ENCODE data around the gene TMEM44.
"Not testable (repeated sequence)": the region's sequence is repeated elsewhere in the genome, so short reads cannot be mapped to it uniquely, and the experiment has no call there.

TMEM44 gene

DNA sequence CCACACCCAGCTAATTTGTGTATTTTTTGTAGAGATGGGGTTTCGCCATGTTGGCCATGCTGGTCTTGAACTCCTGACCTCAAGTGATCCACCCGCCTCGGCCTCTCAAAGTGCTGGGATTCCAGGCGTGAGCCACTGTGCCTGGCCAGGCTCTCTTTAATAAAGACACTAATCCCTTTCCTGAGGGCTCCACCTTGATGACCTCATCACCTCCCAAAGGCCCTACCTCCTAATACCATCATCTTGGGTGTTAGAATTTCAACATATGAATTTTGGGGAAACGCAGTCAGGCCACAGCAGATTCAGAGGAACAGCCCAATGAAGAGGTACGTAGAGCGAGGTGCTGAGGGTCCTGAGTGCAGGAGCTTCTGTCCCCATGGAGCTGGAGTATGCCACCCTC lies 87.7 kb downstream of the TMEM44 start:
- not testable (repeated sequence) for H3K27me3 ChIP-seq (replicated peaks; ENCODE audit: control insufficient read depth, insufficient read depth, low read length, poor library complexity, severe bottlenecking); H3K36me3 ChIP-seq (ENCODE audit: control insufficient read depth, insufficient read depth, low read length); H3K4me3 ChIP-seq (ENCODE audit: insufficient read depth, low read depth, low read length, poor library complexity, severe bottlenecking); H3K27ac ChIP-seq (ENCODE audit: insufficient read depth, low read length, poor library complexity, severe bottlenecking); H3K9me3 ChIP-seq (ENCODE audit: control insufficient read depth, low read length); H3K4me1 ChIP-seq (ENCODE audit: control insufficient read depth, insufficient read depth, low read length, poor library complexity, severe bottlenecking); DNase-seq

DNA sequence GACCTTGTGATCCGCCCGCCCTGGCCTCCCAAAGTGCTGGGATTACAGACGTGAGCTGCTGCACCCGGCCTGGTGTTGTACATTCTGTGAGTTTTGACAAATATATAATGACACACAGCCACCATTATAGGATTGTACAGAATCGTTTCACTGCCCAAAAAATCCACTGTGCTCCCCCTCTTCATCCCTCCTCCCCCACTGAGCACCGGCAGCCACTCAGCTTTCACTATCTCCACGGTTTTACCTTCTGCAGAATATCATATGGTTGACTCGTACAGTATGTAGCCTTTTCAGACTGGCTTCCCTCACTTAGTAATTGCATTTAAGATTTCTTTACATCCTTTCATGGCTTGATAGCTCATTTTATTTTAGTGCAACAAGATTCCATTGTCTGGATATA lies 89.7 kb downstream of the TMEM44 start:
- Histone ChIP-seq H3K4me3 (ENCODE audit: insufficient read depth, low read depth, low read length, poor library complexity, severe bottlenecking) (no peak overlapping the region), H3K36me3 (ENCODE audit: control insufficient read depth, insufficient read depth, low read length) (no peaks in the 10 kb centered on the region), H3K9me3 (ENCODE audit: control insufficient read depth, low read length) (no peaks in the 10 kb centered on the region), H3K27ac (ENCODE audit: insufficient read depth, low read length, poor library complexity, severe bottlenecking) (no peak overlapping the region), H3K27me3 (replicated peaks; ENCODE audit: control insufficient read depth, insufficient read depth, low read length, poor library complexity, severe bottlenecking) (no peaks in the 10 kb centered on the region), H3K4me1 (ENCODE audit: control insufficient read depth, insufficient read depth, low read length, poor library complexity, severe bottlenecking) (no peaks in the 10 kb centered on the region)
- no peak for DNase-seq

DNA sequence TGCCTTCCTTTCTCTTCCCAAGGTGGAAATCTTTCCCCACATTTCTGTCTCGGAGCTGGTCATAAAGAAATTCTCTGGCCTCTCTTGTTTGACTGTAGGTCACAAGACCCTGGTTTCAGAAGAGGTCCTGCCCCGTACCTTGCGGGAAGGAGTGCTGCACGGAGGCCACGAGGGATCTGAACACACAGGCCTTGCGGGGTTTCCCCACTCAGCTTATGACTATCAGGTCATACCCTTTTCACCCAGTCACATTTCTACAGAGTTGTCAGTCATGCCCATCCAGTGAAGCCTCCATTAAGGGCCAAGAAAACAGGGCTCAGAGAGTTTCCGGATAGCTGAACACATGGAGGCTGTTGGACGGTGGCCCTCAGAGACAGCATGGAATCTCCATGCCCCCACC lies 91.7 kb downstream of the TMEM44 start:
- no peaks in the 10 kb centered on the region for H3K9me3 ChIP-seq (ENCODE audit: control insufficient read depth, low read length)
- H3K36me3 ChIP-seq (ENCODE audit: control insufficient read depth, insufficient read depth, low read length) = no peaks in the 10 kb centered on the region
- H3K4me1 ChIP-seq (ENCODE audit: control insufficient read depth, insufficient read depth, low read length, poor library complexity, severe bottlenecking) = no peaks in the 10 kb centered on the region
- no peak overlapping the region for H3K4me3 ChIP-seq (ENCODE audit: insufficient read depth, low read depth, low read length, poor library complexity, severe bottlenecking)
- H3K27ac ChIP-seq (ENCODE audit: insufficient read depth, low read length, poor library complexity, severe bottlenecking) = no peak overlapping the region
- H3K27me3 ChIP-seq (replicated peaks; ENCODE audit: control insufficient read depth, insufficient read depth, low read length, poor library complexity, severe bottlenecking) = no peaks in the 10 kb centered on the region
- no peak for DNase-seq

DNA sequence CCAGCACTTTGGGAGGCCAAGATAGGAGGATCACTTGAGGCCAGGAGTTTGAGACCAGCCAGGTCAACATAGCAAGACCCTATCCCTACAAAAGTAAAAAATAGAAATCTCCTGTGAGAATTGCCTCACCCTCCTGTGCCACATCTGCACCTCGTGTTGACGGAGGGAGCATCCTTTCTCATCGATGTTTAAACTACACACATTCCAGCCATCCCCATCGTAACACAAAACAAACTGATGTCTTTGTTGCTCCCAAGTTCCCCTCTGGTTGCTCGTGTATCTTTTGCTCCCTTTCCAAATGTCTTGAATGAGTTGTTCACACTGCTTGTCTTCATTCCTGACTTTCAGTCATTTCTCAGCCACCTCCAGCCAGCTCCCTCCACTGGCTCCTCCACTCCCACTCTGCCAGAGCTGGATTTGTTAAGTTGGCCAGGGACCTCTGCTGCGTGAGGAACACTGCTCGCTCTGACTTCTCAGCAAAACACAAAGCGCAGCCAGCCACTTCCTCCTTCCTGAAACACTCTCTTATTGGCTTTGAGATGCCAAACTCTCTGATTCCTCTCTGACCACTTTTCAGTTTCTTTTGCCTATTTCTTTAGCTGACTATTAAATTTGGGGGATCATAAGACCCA lies 92.8 kb downstream of the TMEM44 start:
- no peak overlapping the region for H3K4me3 ChIP-seq (ENCODE audit: insufficient read depth, low read depth, low read length, poor library complexity, severe bottlenecking)
- no peaks in the 10 kb centered on the region for H3K36me3 ChIP-seq (ENCODE audit: control insufficient read depth, insufficient read depth, low read length)
- H3K4me1 ChIP-seq (ENCODE audit: control insufficient read depth, insufficient read depth, low read length, poor library complexity, severe bottlenecking) = no peaks in the 10 kb centered on the region
- DNase-seq = no peak
- no peaks in the 10 kb centered on the region for H3K27me3 ChIP-seq (replicated peaks; ENCODE audit: control insufficient read depth, insufficient read depth, low read length, poor library complexity, severe bottlenecking)
- H3K9me3 ChIP-seq (ENCODE audit: control insufficient read depth, low read length) = no peaks in the 10 kb centered on the region
- no peak overlapping the region for H3K27ac ChIP-seq (ENCODE audit: insufficient read depth, low read length, poor library complexity, severe bottlenecking)

DNA sequence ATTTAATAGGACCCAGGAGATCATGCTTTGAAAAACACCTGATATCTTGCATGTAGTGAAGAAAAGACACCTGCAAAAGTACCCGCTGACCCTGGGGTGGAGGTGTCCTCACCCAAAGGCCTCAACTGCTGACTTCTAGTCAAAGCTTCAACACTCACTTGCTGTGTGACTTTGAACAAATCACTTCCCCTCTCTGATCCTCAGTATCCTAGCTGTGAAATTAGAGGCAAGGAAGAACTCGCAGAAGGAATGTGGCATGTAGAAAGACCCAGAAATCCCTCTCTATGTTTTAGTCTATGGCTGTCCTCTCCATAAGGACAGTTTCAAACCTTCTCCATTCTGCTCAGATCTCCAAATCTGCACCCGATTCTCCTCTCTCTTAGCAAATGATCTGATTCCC lies 93.7 kb downstream of the TMEM44 start:
- H3K4me3 ChIP-seq (ENCODE audit: insufficient read depth, low read depth, low read length, poor library complexity, severe bottlenecking) = no peak overlapping the region
- no peaks in the 10 kb centered on the region for H3K27me3 ChIP-seq (replicated peaks; ENCODE audit: control insufficient read depth, insufficient read depth, low read length, poor library complexity, severe bottlenecking)
- no peaks in the 10 kb centered on the region for H3K36me3 ChIP-seq (ENCODE audit: control insufficient read depth, insufficient read depth, low read length)
- H3K4me1 ChIP-seq (ENCODE audit: control insufficient read depth, insufficient read depth, low read length, poor library complexity, severe bottlenecking) = no peaks in the 10 kb centered on the region
- H3K9me3 ChIP-seq (ENCODE audit: control insufficient read depth, low read length) = no peaks in the 10 kb centered on the region
- H3K27ac ChIP-seq (ENCODE audit: insufficient read depth, low read length, poor library complexity, severe bottlenecking) = no peak overlapping the region
- no peak for DNase-seq

DNA sequence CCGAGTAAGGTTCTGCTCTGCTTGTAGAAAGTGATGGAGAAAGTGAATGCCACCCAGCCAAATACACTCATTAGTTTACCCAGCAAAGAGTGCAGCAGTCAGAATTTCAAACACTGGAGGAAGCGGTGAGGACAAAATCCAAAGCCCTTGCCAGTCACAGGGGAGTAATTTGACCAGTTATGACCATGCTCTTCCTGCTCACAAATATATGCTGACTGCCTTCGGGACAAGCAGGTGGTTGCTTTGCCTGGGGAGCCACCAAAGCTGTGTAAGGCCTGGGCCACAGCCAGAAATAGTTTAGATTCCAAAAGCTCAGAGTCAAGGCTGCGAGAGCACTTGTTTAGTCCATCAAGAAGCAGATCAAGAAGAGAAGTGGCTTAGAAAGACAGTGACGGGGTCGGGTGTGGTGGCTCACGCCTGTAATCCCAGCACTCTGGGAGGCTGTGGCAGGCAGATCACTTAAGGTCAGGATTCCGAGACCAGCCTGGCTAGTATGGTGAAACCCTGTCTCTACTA lies 95.4 kb downstream of the TMEM44 start:
- Histone ChIP-seq H3K27me3 (replicated peaks; ENCODE audit: control insufficient read depth, insufficient read depth, low read length, poor library complexity, severe bottlenecking) (no peaks in the 10 kb centered on the region), H3K9me3 (ENCODE audit: control insufficient read depth, low read length) (no peaks in the 10 kb centered on the region), H3K4me1 (ENCODE audit: control insufficient read depth, insufficient read depth, low read length, poor library complexity, severe bottlenecking) (no peaks in the 10 kb centered on the region), H3K27ac (ENCODE audit: insufficient read depth, low read length, poor library complexity, severe bottlenecking) (no peak overlapping the region), H3K4me3 (ENCODE audit: insufficient read depth, low read depth, low read length, poor library complexity, severe bottlenecking) (no peak overlapping the region), H3K36me3 (ENCODE audit: control insufficient read depth, insufficient read depth, low read length) (no peaks in the 10 kb centered on the region)
- no peak for DNase-seq
